ENCODE data around the gene NLGN1.

Gene NLGN1

GRCh38 chr3:173912126-173912525 lies 514.6 kb downstream of the NLGN1 start:
- DNase-seq (ENCODE audit: low read depth): no peak

GRCh38 chr3:173913397-173913796 lies 515.9 kb downstream of the NLGN1 start:
- no peak for DNase-seq (ENCODE audit: low read depth)

GRCh38 chr3:173913974-173914421 lies 516.5 kb downstream of the NLGN1 start:
- no peak for DNase-seq (ENCODE audit: low read depth)

GRCh38 chr3:173916799-173917198 lies 519.3 kb downstream of the NLGN1 start:
- no peak for DNase-seq (ENCODE audit: low read depth)

- DNase-seq (ENCODE audit: low read depth): no peak
These were observed 522.8 kb downstream of the NLGN1 start for GRCh38 chr3:173920386-173920785.

- no peak for DNase-seq (ENCODE audit: low read depth)
These were observed 524.2 kb downstream of the NLGN1 start for GRCh38 chr3:173921732-173922131.

- DNase-seq (ENCODE audit: low read depth): no peak
These were observed 525.7 kb downstream of the NLGN1 start for GRCh38 chr3:173923204-173923603.

GRCh38 chr3:173930251-173930650 lies 532.7 kb downstream of the NLGN1 start:
- no peak for DNase-seq (ENCODE audit: low read depth)

DNA sequence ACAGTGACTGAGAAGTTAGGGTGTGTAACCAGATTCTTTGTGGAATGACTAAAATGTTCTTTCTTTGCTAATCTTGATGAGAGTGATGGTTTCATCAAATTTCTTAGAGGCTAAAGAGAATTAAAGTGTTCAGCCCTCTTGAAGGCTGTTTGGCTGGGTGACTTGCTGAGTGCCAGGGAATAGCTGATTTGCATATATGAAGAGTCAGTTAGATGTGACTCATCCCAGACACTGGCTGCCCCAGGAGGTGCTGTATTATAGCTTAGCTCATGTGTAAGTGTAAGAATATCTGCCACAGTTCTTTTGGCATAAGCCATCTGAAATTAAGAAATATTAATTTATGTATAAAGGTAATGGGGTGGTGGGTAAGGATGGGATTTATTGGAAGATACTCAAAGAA lies 535.1 kb downstream of the NLGN1 start:
- no peak for DNase-seq (ENCODE audit: low read depth)

DNA sequence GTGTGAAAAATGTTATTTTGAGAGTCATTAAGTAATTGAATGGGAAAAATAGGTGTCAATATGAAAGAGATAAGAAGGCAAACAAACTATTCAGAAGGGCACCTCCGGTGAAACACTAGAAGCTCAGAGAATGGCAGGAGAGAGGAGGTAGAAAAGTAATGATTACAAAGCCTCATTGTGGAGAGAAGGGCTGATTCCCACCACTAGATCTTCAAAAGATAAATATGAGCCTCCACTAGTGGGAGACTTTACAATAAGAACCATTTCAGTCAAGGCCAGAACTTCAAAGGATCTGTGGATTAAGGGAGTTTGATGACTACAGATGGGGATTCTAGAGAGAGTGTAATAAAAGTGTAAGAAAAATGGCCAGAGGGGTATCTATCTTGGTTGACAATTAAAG lies 535.6 kb downstream of the NLGN1 start:
- DNase-seq (ENCODE audit: low read depth): no peak

DNA sequence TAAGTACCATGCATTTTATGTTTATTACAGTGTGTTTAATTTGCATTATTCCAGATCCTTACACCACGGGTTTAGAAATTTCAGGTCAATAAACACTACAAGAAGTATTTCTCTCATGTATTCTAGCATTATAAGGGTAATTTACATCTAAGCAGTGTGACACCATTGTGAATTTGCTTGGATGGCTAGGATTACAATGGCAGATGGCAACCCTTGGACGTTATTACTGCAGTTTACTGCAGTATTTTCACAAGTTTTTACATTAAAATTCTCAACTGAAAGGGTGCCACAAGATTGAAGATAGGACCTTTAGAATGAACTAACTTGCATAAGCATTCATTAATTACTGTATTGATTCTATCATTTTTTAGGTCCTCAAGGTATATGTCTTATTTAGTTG lies 538.8 kb downstream of the NLGN1 start:
- no peak for DNase-seq (ENCODE audit: low read depth)

DNA sequence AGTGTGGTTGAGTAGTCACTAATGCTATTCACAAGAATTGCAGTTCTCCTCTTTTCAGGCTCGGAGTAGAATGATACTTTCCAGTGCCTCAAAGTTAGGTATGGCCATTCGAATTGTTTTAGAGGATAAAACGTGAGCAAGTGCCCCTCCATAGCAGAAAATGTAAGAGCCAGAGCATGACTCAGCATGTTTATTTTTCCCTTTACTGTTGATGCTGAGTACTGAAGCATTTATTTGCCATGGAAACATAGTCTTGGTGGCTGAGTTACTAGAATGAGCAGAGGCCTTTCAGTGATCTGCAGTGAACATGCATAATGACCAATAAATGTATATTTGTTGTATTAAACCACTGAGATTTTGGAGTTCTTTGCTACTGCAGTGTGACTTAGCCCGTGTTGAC lies 540.6 kb downstream of the NLGN1 start:
- no peak for DNase-seq (ENCODE audit: low read depth)

- DNase-seq (ENCODE audit: low read depth): no peak
These were observed 541.1 kb downstream of the NLGN1 start for GRCh38 chr3:173938616-173939015.

DNA sequence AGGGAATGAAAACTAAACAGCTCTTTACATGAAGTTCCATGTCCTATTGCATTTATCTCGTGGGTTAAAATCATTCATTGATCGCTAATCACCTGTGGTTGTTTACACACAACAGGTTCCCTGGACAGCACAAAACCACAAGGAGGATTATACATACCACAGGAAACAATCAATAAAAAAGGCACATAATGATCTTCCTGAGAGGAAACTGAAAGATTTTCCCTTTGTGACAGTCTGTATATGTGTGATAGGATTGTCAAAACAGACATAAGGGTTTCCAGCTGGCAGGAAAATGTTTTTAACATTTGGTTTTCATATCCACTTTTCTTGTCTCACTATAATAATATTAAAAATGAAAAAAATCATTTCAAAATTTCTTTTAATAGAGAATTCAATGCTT lies 541.8 kb downstream of the NLGN1 start:
- no peak for DNase-seq (ENCODE audit: low read depth)

DNA sequence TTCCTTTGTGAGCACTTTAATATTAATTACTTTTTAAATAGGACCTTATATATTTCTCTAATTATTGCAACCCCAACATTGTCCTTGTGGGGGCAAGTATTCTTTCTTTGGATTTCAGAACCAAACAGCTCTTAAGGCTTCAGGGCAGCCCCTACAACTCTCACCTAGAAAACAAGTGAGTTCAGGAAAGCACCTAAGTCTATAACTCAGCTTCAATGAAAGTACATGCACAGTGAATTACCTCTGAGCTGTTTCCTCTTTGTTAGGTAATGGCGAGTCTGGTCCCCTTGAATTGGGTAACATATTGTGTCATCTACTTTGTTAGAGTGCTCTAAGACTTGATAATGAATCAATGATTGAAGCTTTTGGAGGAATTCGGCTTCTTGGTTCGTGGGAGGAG lies 545.7 kb downstream of the NLGN1 start:
- DNase-seq (ENCODE audit: low read depth): no peak

DNA sequence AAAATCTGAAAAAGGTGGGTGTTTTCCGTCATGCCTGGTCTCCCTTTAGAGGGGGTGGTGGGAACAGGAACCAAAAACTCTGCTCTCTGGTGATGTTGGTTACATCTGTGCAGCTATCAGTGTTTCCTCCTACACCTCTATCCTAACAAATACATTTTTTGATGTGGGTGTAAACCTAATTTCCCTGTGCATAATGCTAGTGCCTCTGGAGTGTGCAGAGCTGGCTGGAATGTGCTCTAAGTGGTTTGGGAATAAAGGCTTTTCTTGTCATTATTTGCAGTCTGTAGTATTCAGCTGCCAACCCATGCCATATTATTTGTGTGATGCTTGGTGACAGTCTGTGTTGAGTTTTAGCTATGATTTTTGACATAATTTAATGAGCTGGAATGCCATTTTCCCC lies 547.6 kb downstream of the NLGN1 start:
- DNase-seq (ENCODE audit: low read depth): no peak

- no peak for DNase-seq (ENCODE audit: low read depth)
These were observed 548.3 kb downstream of the NLGN1 start for GRCh38 chr3:173945806-173946205.

DNA sequence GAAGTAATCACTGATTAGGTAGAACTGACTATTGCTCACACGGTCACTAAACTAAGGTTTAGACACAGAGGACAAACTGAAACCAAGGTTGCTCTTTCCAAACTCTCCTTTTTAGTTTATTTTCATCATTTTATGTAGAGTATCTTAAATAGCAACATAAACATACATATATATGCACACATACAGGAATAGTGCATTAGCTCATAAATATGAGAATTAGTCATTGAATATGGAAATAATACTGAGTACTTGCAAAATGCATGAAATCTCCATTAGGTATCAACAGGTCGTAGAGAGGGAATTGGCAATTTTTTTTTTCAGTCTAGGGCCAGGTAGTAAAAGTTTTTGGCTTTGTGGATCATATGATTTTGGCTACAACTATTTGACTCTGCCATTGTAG lies 557.1 kb downstream of the NLGN1 start:
- no peak for DNase-seq (ENCODE audit: low read depth)

GRCh38 chr3:173957646-173958045 lies 560.1 kb downstream of the NLGN1 start:
- no peak for DNase-seq (ENCODE audit: low read depth)

DNA sequence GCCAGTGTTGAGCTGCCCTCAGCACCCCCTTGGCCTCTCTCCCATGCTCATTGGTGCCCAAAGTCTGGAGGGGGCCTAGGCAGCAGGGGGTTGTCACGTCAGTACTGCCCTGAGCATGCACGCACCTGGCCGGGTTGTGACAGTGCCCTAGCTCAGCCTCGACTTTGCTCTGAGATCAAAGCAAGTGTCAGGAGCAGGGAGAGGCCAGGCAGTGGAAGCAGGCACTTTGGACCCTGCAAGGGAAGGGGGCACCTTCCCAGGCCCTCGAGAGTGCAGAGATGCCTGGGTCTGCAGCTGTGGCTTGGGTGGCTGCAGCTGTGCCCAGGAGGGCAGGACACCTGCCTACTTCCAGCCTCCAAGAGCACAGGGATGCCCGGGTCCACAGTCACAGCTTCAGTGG lies 561.3 kb downstream of the NLGN1 start:
- DNase-seq (ENCODE audit: low read depth): no peak

- DNase-seq (ENCODE audit: low read depth): no peak
These were observed 572.7 kb downstream of the NLGN1 start for GRCh38 chr3:173970281-173970680.

- DNase-seq (ENCODE audit: low read depth): no peak
These were observed 578.7 kb downstream of the NLGN1 start for GRCh38 chr3:173976281-173976680.

GRCh38 chr3:173977747-173978146 lies 580.2 kb downstream of the NLGN1 start:
- no peak for DNase-seq (ENCODE audit: low read depth)

- no peak for DNase-seq (ENCODE audit: low read depth)
These were observed 585.8 kb downstream of the NLGN1 start for GRCh38 chr3:173983343-173983742.

GRCh38 chr3:173986861-173987410 lies 589.4 kb downstream of the NLGN1 start:
- DNase-seq (ENCODE audit: low read depth): no peak
